Epithelial cell of proximal tubule (primary cell): ENCODE data around the gene HOXD13. TPM values are rescaled to one million over a fixed set of nuclear protein-coding genes. Genes with fewer than 3 reads are reported as not detected.

ENCODE experiments used
- DNase-seq: peaks from one replicate; pipeline ENCODE4 v3.0.0-alpha.2; 2011; ENCODE audit warnings: low read depth
- H3K4me3 ChIP-seq: 2 replicates; pipeline ENCODE4 v1.5.1; 2011; ENCODE audit warnings: low read depth, mild to moderate bottlenecking, low read length
- CTCF ChIP-seq: conservative IDR thresholded peaks from 2 replicates; pipeline ENCODE4 v1.5.1; 2012; ENCODE audit warnings: low read depth, mild to moderate bottlenecking, low read length
- total RNA-seq: library from RNA; depleted of rRNA; stranded (reverse); fragments of >200 nt; gene quantifications from 2 replicates; pipeline ENCODE4 v1.2.3, GENCODE V29; 2015

HOXD13 gene
- total RNA-seq, 1 donor from 2014 or later: not detected

- TF ChIP-seq CTCF: no peak
- DNase-seq: no peak
- peak overlapping the region; percentile 73 for H3K4me3 ChIP-seq
Observed at GRCh38 chr2:176123411-176124109, 31.0 kb downstream of the HOXD13 start.

DNA sequence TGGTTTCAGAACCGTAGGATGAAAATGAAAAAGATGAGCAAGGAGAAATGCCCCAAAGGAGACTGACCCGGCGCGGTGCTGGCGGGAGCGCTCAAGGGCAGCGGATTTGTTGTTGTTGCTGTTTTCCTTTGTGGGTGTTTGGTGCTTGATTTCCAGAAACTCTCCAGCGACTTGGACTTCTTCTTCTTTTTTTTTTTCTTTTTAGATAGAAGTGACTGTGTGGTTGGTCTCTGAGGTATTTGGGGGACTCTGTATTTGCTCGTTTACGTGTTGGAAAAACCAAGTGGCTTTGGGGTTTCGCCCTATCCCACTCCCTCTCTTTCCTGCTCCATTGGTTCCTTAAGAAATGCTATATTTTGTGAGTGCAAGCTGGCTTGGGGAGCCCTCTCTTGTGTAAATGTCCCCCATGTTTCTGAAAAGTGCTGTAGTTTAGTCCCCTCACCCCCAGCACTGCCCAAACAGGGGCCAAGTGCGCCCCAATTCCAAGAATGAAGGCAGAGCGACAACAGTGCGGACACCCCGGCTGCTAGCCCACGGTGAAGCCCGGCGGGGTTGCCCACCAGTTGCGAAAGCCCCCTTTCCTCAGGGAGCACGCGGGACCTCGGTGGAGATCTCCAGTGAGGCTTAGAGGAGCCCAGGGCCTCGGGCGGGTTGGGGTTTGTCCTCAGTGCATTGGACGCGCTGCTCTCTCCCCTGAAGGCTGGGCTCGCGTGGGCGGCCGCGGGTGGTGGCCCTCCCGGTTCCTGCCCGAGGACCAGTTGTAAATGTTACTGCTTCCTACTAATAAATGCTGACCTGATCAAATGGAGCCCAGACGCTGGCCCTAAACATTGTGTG lies 31.8 kb downstream of the HOXD13 start:
- H3K4me3 ChIP-seq: peak overlapping the region; percentile 73
- TF ChIP-seq CTCF: no peak
- no peak for DNase-seq

DNA sequence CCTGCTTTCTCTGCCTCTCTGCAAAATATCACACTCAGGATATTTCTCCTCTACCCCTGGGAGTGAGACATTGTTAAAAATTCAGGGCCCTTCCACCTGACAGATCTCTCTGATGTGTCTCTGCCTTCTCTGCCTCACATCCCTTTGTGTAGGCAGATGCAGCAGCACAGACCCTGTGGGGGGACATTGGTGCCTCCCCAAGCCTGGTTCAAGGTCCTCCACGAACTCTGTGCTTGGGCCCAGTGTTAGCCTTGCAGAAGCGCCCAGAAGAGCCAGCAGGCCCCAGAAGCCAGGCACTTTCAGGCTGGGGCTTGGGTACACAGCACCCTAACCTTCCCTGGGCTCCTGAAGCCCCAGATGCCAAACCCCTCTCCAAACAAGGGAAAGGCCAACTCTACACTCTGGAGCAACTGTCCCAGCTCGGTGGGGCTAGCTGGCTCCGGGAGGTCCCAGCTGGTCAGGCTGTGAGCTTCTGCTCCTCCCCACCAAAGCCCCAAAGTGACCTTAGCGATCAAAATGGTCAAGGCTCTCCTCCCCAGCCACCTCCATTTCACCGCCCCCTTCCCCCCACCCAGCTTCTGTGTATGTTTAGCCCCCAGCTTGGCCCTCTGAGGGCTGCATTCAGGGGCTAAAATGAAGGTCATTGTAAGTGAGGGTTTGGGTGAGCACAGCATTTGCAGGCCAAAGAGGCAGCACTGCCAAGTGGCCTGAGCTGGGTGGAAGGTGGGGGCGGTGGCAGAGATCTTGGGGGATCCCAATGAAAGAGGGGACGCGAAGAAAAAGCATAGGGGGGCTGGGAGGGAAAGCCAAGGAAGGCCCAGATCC lies 32.6 kb downstream of the HOXD13 start:
- no peak for DNase-seq
- H3K4me3 ChIP-seq: peak overlapping the region; percentile 73
- TF ChIP-seq CTCF: no peak

GRCh38 chr2:176125772-176126054 lies 33.2 kb downstream of the HOXD13 start:
- no peak for DNase-seq
- no peak for TF ChIP-seq CTCF
- no peak overlapping the region for H3K4me3 ChIP-seq

GRCh38 chr2:176126929-176127773 lies 34.6 kb downstream of the HOXD13 start:
- peak; percentile 81 for TF ChIP-seq CTCF
- DNase-seq: no peak
- peak overlapping the region; percentile 63 for H3K4me3 ChIP-seq

- DNase-seq: no peak
- TF ChIP-seq CTCF: no peak
- peak overlapping the region; percentile 63 for H3K4me3 ChIP-seq
Observed at GRCh38 chr2:176127774-176128072, 35.2 kb downstream of the HOXD13 start.
